ENCODE data around the gene CDCP1.

The CDCP1 gene

DNA sequence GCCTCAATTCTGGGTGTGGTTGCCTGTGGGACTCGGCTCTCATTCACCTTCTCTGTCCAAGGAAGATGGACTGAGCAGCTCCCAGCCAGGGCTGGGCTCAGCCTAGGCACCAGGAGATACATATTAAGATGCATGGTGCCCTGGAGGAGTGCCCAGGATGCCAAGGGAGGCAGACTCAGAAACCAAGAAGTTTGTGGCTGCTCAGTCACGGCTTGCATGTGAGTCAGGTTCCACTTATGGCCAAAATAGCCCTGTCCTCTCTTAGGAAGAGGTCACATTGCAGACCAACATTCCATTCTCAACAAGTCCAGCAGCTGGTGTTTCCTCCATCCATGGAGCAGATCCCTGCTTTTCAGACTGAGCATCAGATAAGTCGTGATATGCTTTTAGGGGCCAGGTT lies 21.8 kb downstream of the CDCP1 start:
- no peak overlapping the region for H3K4me3 Mint-ChIP-seq
- H3K27ac Mint-ChIP-seq: no peak overlapping the region

DNA sequence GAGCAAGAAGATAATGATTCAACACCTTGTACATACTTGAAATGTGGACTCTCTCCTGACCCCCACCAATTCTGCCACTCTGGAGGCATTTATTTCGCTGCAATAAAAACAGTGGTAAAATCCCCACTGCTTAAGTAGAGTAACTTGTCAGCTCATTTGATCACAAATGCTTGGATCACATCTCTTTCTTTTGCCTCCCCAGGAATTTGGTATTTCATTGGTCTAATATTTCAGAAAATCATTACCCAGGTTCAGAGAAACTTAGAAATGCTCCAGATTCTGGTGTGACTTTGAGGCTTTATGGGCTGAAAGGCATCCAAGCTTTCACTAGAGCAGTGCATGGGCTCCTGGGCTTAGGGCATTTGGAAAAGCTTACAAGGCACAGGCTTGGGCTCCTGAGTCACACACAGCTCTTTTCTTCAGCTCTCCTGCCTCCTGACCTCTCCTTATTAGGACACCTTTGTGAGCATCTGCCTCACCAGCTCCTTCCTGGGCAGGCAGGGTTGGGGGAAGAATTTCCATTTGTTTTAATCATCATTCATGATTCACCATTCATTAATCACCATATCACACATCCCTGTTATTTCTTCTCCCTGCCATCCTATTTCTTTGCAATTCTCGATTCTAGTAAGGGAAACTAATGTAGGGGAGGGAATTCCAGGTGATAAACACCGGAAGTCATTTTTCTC lies 22.5 kb downstream of the CDCP1 start:
- Mint-ChIP-seq H3K4me1 (peaks cover 12% of the 10 kb centered on the region), H3K9me3 (no peaks in the 10 kb centered on the region), H3K4me3 (no peak overlapping the region), H3K27me3 (ENCODE audit: low read depth, poor library complexity) (peaks cover 12% of the 10 kb centered on the region), H3K27ac (no peak overlapping the region), H3K36me3 (ENCODE audit: low read depth) (no peaks in the 10 kb centered on the region)
- DNase-seq: no peak
- TF ChIP-seq, protein P1, sequence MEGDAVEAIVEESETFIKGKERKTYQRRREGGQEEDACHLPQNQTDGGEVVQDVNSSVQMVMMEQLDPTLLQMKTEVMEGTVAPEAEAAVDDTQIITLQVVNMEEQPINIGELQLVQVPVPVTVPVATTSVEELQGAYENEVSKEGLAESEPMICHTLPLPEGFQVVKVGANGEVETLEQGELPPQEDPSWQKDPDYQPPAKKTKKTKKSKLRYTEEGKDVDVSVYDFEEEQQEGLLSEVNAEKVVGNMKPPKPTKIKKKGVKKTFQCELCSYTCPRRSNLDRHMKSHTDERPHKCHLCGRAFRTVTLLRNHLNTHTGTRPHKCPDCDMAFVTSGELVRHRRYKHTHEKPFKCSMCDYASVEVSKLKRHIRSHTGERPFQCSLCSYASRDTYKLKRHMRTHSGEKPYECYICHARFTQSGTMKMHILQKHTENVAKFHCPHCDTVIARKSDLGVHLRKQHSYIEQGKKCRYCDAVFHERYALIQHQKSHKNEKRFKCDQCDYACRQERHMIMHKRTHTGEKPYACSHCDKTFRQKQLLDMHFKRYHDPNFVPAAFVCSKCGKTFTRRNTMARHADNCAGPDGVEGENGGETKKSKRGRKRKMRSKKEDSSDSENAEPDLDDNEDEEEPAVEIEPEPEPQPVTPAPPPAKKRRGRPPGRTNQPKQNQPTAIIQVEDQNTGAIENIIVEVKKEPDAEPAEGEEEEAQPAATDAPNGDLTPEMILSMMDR (IDR thresholded peaks at IDR 0.05): no peak

More for the DNA sequence above, 21.8 kb downstream of the CDCP1 start:
- peaks cover 12% of the 10 kb centered on the region for H3K4me1 Mint-ChIP-seq
- H3K27me3 Mint-ChIP-seq (ENCODE audit: low read depth, poor library complexity): peaks cover 10% of the 10 kb centered on the region
- no peak for DNase-seq
- TF ChIP-seq, protein P1 (IDR thresholded peaks at IDR 0.05): no peak
- no peaks in the 10 kb centered on the region for H3K9me3 Mint-ChIP-seq
- no peaks in the 10 kb centered on the region for H3K36me3 Mint-ChIP-seq (ENCODE audit: low read depth)

DNA sequence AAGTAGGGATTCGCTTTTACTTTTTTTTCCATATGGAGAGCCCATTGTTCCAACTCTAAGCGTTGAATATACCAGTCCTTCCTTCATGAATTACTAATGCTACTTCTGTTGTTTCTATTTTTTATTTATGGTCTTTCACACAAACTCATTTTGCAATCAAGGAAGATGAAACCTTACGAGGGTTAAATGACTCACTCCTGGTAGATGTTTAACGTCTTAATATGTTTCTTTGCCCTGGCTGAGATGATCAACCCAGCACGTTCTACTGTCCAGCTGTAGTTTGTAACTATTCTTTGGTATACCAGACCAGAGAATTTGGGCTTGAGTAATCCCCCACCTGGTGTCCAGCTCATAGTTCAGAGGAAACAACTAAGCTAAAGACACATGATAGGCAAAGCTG lies 23.1 kb downstream of the CDCP1 start:
- Mint-ChIP-seq H3K4me3 (no peak overlapping the region), H3K9me3 (no peaks in the 10 kb centered on the region), H3K27me3 (ENCODE audit: low read depth, poor library complexity) (peaks cover 12% of the 10 kb centered on the region), H3K27ac (no peak overlapping the region), H3K36me3 (ENCODE audit: low read depth) (no peaks in the 10 kb centered on the region), H3K4me1 (peaks cover 12% of the 10 kb centered on the region)
- TF ChIP-seq, protein P1 (IDR thresholded peaks at IDR 0.05): no peak
- no peak for DNase-seq

DNA sequence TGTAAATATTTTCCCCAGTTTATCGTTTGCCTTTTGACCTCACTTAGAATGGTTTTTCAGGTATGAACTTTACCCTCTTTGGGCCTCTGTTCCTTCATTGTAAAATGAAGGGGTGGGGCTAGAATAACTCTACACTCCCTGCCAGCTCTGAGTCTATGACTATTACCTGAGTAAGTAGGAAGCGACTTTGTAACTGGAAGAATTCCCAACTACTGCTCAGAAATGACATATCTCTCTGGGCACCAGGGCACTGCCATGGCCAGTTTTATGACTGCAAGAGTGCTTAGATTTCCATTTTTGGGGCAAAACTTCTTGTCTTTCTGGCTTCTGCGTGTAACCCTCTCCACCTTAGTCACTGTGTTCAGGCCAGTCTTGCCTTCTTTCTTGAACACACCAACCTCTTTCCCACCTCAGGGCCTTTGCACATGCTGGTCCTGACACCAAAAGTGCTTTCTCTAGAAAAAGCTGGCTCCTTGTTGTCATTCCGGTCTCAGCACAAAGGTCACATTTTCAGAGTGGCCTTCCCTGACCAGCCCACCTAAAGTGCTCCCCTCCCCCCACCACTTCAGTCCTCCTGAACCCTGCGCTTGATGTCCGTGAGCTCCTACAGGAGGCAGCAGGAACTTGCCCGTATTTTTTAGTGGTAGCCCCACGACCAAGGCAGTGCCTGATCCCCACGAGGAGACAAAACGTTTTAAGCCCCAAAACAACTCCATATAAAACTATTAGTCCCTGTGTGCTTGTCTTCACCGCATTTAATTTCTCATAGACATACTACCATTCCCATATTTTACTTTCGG lies 25.6 kb downstream of the CDCP1 start:
- H3K27me3 Mint-ChIP-seq (ENCODE audit: low read depth, poor library complexity): peaks cover 16% of the 10 kb centered on the region
- TF ChIP-seq, protein P1 (IDR thresholded peaks at IDR 0.05): no peak
- peaks cover 12% of the 10 kb centered on the region for H3K4me1 Mint-ChIP-seq
- no peak overlapping the region for H3K4me3 Mint-ChIP-seq
- DNase-seq: no peak
- H3K27ac Mint-ChIP-seq: no peak overlapping the region
- no peaks in the 10 kb centered on the region for H3K36me3 Mint-ChIP-seq (ENCODE audit: low read depth)
- H3K9me3 Mint-ChIP-seq: no peaks in the 10 kb centered on the region

DNA sequence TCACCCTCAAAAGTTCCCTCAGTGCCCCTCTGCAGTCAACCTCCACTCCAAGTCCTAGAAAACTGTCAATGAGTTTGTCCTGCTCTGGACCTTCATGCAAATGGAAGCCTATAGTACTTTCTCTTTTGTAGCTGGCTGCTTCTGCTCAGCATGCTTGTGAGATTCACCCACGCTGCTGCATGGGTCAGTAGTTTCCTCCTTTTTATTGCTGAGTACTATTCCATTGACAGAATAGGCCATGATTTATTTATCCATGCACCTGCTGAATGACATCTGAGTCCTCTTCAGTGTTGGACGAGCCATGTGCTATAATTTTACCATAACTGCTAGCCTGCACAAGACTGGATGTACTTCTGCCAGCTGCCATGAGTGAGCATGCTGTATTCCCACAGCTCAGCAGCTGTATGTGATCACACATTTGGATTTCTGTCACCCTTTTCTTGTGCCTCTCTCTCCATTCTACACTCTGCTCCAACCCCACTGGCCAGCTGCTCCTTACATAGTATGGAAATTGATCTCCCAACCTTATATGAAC lies 26.3 kb downstream of the CDCP1 start:
- no peaks in the 10 kb centered on the region for H3K36me3 Mint-ChIP-seq (ENCODE audit: low read depth)
- TF ChIP-seq, protein P1 (IDR thresholded peaks at IDR 0.05): no peak
- no peak overlapping the region for H3K27ac Mint-ChIP-seq
- no peak overlapping the region for H3K4me3 Mint-ChIP-seq
- H3K9me3 Mint-ChIP-seq: no peaks in the 10 kb centered on the region
- peaks cover 12% of the 10 kb centered on the region for H3K4me1 Mint-ChIP-seq
- no peak for DNase-seq
- H3K27me3 Mint-ChIP-seq (ENCODE audit: low read depth, poor library complexity): peaks cover 16% of the 10 kb centered on the region
